Neural crest cell (in vitro differentiated cells): Measurements from ENCODE around the gene ABCC3. TPM values are rescaled to one million over a fixed set of nuclear protein-coding genes. Genes with fewer than 3 reads are reported as not detected.
"Not testable (repeated sequence)": the region's sequence is repeated elsewhere in the genome, so short reads cannot be mapped to it uniquely, and the experiment has no call there.

Experiments used
- DNase-seq: peaks from one replicate; pipeline ENCODE4 v3.0.0; 2021; ENCODE audit warnings: low read depth, mixed read lengths, low spot score
- H3K27ac Mint-ChIP-seq: one replicate; pipeline ENCODE4 v1.8.0; 2021; ENCODE audit warnings: mild to moderate bottlenecking, mixed read lengths; ENCODE audit not compliant: unreplicated experiment
- H3K27me3 Mint-ChIP-seq: 2 replicates; pipeline ENCODE4 v1.8.0; 2021; ENCODE audit warnings: low read depth, mild to moderate bottlenecking, mixed read lengths
- H3K36me3 Mint-ChIP-seq: 2 replicates; pipeline ENCODE4 v1.8.0; 2021; ENCODE audit warnings: low read depth, mild to moderate bottlenecking, mixed read lengths
- H3K4me1 Mint-ChIP-seq: 2 replicates; pipeline ENCODE4 v1.8.0; 2021; ENCODE audit warnings: mixed read lengths
- H3K4me3 Mint-ChIP-seq: one replicate; pipeline ENCODE4 v1.8.0; 2021; ENCODE audit warnings: mild to moderate bottlenecking, mixed read lengths
- H3K9me3 Mint-ChIP-seq: 2 replicates; pipeline ENCODE4 v1.8.0; 2021; ENCODE audit warnings: mixed read lengths
- CTCF ChIP-seq: fragments of 200-600 bp; sonication (generic); conservative IDR thresholded peaks from 2 replicates; pipeline ENCODE4 v1.5.0; 2021; ENCODE audit warnings: antibody characterized with exemption, mild to moderate bottlenecking
- total RNA-seq: library from RNA; stranded (reverse); gene quantifications from 2 replicates; pipeline ENCODE4 v1.2.1, GENCODE V29; 2021

Gene ABCC3
- total RNA-seq, 1 donor from 2014 or later = not detected

DNA sequence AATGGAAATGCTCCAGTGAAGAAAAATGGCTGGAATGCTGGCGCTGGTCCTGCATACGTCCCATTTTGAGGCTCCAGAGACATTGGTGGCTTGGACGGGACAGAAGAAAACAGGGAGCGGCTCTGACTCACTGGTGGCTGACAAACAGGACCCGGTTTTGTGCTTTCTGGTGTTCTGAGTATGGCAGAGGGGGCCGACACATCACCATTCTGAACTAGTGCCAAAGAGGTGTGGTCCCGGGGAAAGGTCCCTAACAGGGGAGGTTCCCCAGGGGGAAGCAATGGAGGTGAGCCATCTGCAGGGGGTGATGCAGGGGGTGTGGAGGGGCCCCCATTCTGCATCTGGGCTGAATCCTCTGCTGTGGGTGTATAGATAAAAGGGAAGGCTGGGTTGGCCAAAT is 64.7 kb downstream of the ABCC3 start:
- no peaks in the 10 kb centered on the region for H3K27me3 Mint-ChIP-seq
- DNase-seq = no peak
- H3K9me3 Mint-ChIP-seq = no peaks in the 10 kb centered on the region
- H3K27ac Mint-ChIP-seq = no peak overlapping the region
- H3K4me1 Mint-ChIP-seq = peaks cover 11% of the 10 kb centered on the region
- H3K36me3 Mint-ChIP-seq = peaks cover 16% of the 10 kb centered on the region
- TF ChIP-seq CTCF = no peak
- H3K4me3 Mint-ChIP-seq = no peak overlapping the region

DNA sequence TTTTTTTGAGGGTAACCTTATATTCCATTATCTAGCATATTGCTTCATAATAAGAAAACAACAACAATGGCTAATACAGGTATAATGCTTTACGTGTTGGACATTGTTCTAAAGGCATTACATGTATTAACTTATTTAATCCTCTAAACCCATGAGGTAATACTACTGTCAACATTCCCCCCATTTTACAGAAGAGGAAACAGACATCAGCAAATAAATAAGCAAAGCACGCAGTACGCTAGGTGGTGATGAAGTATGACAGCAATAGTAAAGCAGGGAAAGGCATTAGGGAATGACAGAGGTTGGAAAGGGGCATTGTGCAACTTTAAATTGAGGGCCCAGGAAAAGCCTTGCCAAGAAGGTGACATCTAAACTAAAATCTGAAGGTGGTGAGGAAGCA is 68.5 kb downstream of the ABCC3 start:
- Mint-ChIP-seq H3K9me3 (no peaks in the 10 kb centered on the region), H3K4me3 (peak overlapping the region; percentile 69), H3K27ac (no peak overlapping the region), H3K4me1 (peaks cover 29% of the 10 kb centered on the region), H3K36me3 (peaks cover 10% of the 10 kb centered on the region), H3K27me3 (no peaks in the 10 kb centered on the region)
- TF ChIP-seq CTCF = no peak
- no peak for DNase-seq

- H3K4me1 Mint-ChIP-seq = peaks cover 43% of the 10 kb centered on the region
- no peaks in the 10 kb centered on the region for H3K9me3 Mint-ChIP-seq
- H3K27me3 Mint-ChIP-seq = no peaks in the 10 kb centered on the region
- no peak for TF ChIP-seq CTCF
- H3K27ac Mint-ChIP-seq = peak within 1 kb of the TSS; percentile 99
- H3K36me3 Mint-ChIP-seq = peaks cover 6% of the 10 kb centered on the region
- DNase-seq = peak; percentile 82
- peak within 1 kb of the TSS; percentile 97 for H3K4me3 Mint-ChIP-seq
Observed at GRCh38 chr17:50707289-50708049, 72.8 kb downstream of the ABCC3 start, which contains the start of gene ANKRD40. ANKRD40 (minus strand) TSS chr17:50707914; CDS start chr17:50707654, 260 bp downstream.

- no peaks in the 10 kb centered on the region for H3K9me3 Mint-ChIP-seq
- H3K36me3 Mint-ChIP-seq = peaks cover 6% of the 10 kb centered on the region
- no peak for DNase-seq
- TF ChIP-seq CTCF = no peak
- peak overlapping the region; percentile 97 for H3K4me3 Mint-ChIP-seq
- H3K27me3 Mint-ChIP-seq = no peaks in the 10 kb centered on the region
- H3K27ac Mint-ChIP-seq = peak overlapping the region; percentile 91
- peaks cover 45% of the 10 kb centered on the region for H3K4me1 Mint-ChIP-seq
Observed at GRCh38 chr17:50708050-50709000, 73.6 kb downstream of the ABCC3 start.

DNA sequence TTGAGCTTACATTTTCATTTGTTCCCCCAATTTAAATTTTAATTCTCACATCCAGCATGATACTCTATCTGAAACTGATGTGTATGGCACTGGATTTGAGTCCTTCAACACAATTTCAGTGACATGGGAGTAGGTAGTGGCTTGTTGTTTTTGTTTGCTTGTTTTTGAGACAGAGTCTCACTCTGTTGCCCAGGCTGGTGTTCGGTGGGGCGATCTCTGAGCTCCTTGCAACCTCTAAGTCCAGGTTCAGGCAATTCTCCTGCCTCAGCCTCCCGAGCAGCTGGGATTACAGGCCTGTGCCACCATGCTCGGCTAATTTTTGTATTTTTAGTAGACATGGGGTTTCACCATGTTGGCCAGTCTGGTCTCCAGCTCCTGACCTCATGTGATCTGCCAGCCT is 74.4 kb downstream of the ABCC3 start:
- peak overlapping the region; percentile 97 for H3K4me3 Mint-ChIP-seq
- H3K27ac Mint-ChIP-seq = peak overlapping the region; percentile 91
- DNase-seq, H3K36me3 Mint-ChIP-seq, H3K9me3 Mint-ChIP-seq, H3K27me3 Mint-ChIP-seq: not testable (repeated sequence)
- peaks cover 38% of the 10 kb centered on the region for H3K4me1 Mint-ChIP-seq
